AG10803 (cell line): Measurements from ENCODE around the gene NEO1.

Experiments used
- DNase-seq: peaks from one replicate; pipeline ENCODE4 v3.0.0; 2010; ENCODE audit warnings: low read depth
- H3K4me3 ChIP-seq: 2 replicates; pipeline ENCODE4 v1.5.1; 2011; ENCODE audit warnings: mild to moderate bottlenecking, low read length, control low read depth
- TF ChIP-seq, protein P1 (sequence below): conservative IDR thresholded peaks from 2 replicates; pipeline ENCODE4 v1.5.1; 2011; ENCODE audit warnings: mild to moderate bottlenecking, low read length, control low read depth, inconsistent platforms

Gene NEO1

DNA sequence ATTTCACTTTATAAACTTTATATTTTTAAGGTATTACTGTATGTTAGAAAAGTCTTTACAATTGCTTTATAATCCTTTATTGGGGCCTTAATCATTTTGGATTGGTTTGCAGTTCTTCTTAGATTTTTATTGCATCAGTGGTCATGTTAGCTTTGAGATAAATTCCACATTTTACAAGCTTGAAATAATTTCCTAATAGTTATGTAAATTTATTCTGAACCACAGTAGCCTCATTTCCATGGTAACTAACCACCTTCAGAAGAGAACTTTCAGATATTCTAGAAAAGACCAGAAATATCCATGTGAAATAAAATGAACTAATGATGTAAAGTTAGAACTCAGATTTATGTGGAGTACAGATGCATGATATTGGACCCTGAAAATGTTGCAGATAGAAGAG lies 94.2 kb downstream of the NEO1 start:
- no peak for DNase-seq
- TF ChIP-seq, protein P1, sequence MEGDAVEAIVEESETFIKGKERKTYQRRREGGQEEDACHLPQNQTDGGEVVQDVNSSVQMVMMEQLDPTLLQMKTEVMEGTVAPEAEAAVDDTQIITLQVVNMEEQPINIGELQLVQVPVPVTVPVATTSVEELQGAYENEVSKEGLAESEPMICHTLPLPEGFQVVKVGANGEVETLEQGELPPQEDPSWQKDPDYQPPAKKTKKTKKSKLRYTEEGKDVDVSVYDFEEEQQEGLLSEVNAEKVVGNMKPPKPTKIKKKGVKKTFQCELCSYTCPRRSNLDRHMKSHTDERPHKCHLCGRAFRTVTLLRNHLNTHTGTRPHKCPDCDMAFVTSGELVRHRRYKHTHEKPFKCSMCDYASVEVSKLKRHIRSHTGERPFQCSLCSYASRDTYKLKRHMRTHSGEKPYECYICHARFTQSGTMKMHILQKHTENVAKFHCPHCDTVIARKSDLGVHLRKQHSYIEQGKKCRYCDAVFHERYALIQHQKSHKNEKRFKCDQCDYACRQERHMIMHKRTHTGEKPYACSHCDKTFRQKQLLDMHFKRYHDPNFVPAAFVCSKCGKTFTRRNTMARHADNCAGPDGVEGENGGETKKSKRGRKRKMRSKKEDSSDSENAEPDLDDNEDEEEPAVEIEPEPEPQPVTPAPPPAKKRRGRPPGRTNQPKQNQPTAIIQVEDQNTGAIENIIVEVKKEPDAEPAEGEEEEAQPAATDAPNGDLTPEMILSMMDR, result no peak
- H3K4me3 ChIP-seq, result no peak overlapping the region

- DNase-seq, result no peak
- H3K4me3 ChIP-seq, result no peak overlapping the region
- TF ChIP-seq, protein P1, result no peak
Observed at GRCh38 chr15:73150831-73151230, 98.6 kb downstream of the NEO1 start.

DNA sequence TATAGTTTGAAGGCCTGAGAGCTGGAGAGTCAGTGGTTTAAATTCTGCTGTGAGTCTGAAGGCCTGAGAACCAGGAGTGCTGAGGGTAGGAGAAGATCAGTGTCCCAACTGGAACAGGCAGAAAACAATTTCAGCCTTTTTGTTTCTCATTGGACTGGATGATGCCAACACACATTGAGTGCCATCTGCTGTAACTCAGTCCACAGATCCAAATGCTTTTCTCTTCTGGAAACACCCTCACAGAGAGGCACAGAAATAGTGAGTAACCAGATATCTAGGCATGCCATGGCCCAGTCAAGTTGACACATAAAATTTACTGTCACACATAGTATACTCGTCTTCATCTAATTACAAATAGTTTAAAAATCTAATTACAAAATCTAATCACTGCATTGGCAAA lies 100.8 kb downstream of the NEO1 start:
- TF ChIP-seq, protein P1, result no peak
- no peak for DNase-seq
- no peak overlapping the region for H3K4me3 ChIP-seq

- TF ChIP-seq, protein P1, result no peak
- no peak overlapping the region for H3K4me3 ChIP-seq
- no peak for DNase-seq
Observed at GRCh38 chr15:73153447-73153846, 101.2 kb downstream of the NEO1 start.

- no peak overlapping the region for H3K4me3 ChIP-seq
- DNase-seq, result no peak
- TF ChIP-seq, protein P1, result no peak
Observed at GRCh38 chr15:73156431-73157191, 104.3 kb downstream of the NEO1 start.

GRCh38 chr15:73161546-73161945 lies 109.3 kb downstream of the NEO1 start:
- no peak overlapping the region for H3K4me3 ChIP-seq
- no peak for DNase-seq
- TF ChIP-seq, protein P1, result no peak

DNA sequence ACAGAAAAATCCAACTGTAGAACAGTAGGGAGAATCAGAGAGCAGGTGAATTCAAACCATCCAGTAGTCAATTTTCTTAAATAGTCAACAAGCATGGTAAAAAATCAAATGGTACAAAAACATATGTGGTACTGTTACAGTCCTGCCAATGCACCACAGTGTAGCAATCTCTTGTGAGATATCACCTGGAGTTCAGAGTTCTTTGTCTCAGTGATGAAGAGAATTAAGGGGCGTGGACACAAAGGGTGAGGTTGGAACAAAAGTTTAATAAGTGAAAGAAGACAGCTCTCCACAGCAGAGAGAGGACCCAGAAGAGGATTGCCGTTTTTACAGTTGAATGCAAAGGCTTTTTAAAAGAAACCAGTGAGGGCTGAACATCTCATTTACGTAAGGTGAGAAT lies 113.2 kb downstream of the NEO1 start:
- TF ChIP-seq, protein P1, result no peak
- no peak for DNase-seq
- no peak overlapping the region for H3K4me3 ChIP-seq
